HG03342 (cell line): ENCODE measurements around the gene PRMT6.
A peak's percentile ranks its signal among the peaks of the same experiment; 100 is the strongest.
"Not testable (repeated sequence)": the region's sequence is repeated elsewhere in the genome, so short reads cannot be mapped to it uniquely, and the experiment has no call there.

ENCODE experiments used
- ATAC-seq: cut with Tn5 transposase; IDR thresholded peaks from one replicate; pipeline ENCODE4 v1.9.1; 2021; ENCODE audit warnings: mild to moderate bottlenecking, moderate library complexity; ENCODE audit not compliant: unreplicated experiment

PRMT6 gene

GRCh38 chr1:107056426-107057196, at the start of gene PRMT6:
Gene PRMT6, plus strand, starts transcription at chr1:107056674. Its CDS starts 42 bp downstream, at chr1:107056716.
- ATAC-seq, result peak; percentile 97

GRCh38 chr1:107009281-107009680, 47.2 kb upstream of the PRMT6 start:
- no peak for ATAC-seq

- ATAC-seq, result no peak
These were observed 45.9 kb upstream of the PRMT6 start for GRCh38 chr1:107010582-107010981.

GRCh38 chr1:107016376-107016978, 40.0 kb upstream of the PRMT6 start:
- ATAC-seq, result peak; percentile 90

GRCh38 chr1:107018445-107018844, 38.0 kb upstream of the PRMT6 start:
- ATAC-seq, result no peak

- ATAC-seq, result no peak
These were observed 37.3 kb upstream of the PRMT6 start for GRCh38 chr1:107019166-107019565.

- not testable (repeated sequence) for ATAC-seq
These were observed 17.6 kb upstream of the PRMT6 start for GRCh38 chr1:107038874-107039273.

- ATAC-seq, result not testable (repeated sequence)
These were observed 11.9 kb upstream of the PRMT6 start for GRCh38 chr1:107044310-107045220.

- no peak for ATAC-seq
These were observed 8.9 kb upstream of the PRMT6 start for GRCh38 chr1:107047602-107048001.

- ATAC-seq, result no peak
These were observed 8.2 kb upstream of the PRMT6 start for GRCh38 chr1:107048241-107048640.

- no peak for ATAC-seq
These were observed 5.2 kb upstream of the PRMT6 start for GRCh38 chr1:107051266-107051665.

- not testable (repeated sequence) for ATAC-seq
These were observed 502 bp upstream of the PRMT6 start for GRCh38 chr1:107055919-107056425.

- peak; percentile 51 for ATAC-seq
These were observed 991 bp downstream of the PRMT6 start for GRCh38 chr1:107057197-107058133.

GRCh38 chr1:107058245-107059032, 2.0 kb downstream of the PRMT6 start:
- ATAC-seq, result no peak

- no peak for ATAC-seq
These were observed 5.4 kb downstream of the PRMT6 start for GRCh38 chr1:107061886-107062285.

GRCh38 chr1:107073493-107073892, 17.0 kb downstream of the PRMT6 start:
- no peak for ATAC-seq

- no peak for ATAC-seq
These were observed 20.4 kb downstream of the PRMT6 start for GRCh38 chr1:107076841-107077240.

GRCh38 chr1:107079249-107079648, 22.8 kb downstream of the PRMT6 start:
- ATAC-seq, result no peak

- ATAC-seq, result no peak
These were observed 24.6 kb downstream of the PRMT6 start for GRCh38 chr1:107081102-107081501.
